Measurements from ENCODE around the gene PDCL3. TPM values are rescaled to one million over a fixed set of nuclear protein-coding genes. Genes with fewer than 3 reads are reported as not detected.

PDCL3 gene
- polyA plus RNA-seq, 1 donor (not counting 4 experiments of a cell fraction or from before 2014, with no cell fraction given), result 42.2 TPM

DNA sequence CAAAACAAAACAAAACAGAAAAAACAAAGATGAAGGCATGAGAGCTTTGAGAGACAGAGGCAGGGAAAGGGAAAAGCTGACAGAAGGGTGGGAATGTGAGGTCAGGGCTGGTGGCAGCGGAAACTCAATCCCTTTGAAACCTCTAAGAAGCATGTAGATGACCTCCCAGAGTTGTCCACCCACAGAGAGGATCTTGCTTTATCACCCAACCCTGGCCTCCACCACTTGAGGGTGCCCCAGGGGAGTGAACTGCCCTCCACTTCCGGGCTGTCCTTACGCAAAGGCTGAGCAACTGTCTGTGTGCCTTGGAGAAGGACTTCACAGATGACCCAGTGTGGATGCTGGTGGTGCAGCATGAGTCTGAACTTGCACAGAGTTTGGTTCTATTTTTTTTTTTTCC is 26.7 kb downstream of the PDCL3 start:
- H3K36me3 ChIP-seq (ENCODE audit: control insufficient read depth in 2 of 2, extremely low read depth in 1 of 2, insufficient read depth in 2 of 2, low read length in 2 of 2), result no peaks in the 10 kb centered on the region
- no peak overlapping the region for H3K27ac ChIP-seq (ENCODE audit: control insufficient read depth, insufficient read depth, low read length)
- no peaks in the 10 kb centered on the region for H3K9me1 ChIP-seq (ENCODE audit: control insufficient read depth, extremely low read depth, insufficient read depth, low read length)
- no peaks in the 10 kb centered on the region for H3K27me3 ChIP-seq (ENCODE audit: control insufficient read depth, extremely low read depth, insufficient read depth, low read length)
- no peaks in the 10 kb centered on the region for H3K9me3 ChIP-seq (ENCODE audit: control insufficient read depth, low read depth, low read length)
- no peak for FAIRE-seq
- dilution Hi-C loops (cut with MboI; ENCODE audit: extremely low pct_ligation_motif_present, low sequenced_read_pairs), result no loop called here
- TF ChIP-seq, protein P1, sequence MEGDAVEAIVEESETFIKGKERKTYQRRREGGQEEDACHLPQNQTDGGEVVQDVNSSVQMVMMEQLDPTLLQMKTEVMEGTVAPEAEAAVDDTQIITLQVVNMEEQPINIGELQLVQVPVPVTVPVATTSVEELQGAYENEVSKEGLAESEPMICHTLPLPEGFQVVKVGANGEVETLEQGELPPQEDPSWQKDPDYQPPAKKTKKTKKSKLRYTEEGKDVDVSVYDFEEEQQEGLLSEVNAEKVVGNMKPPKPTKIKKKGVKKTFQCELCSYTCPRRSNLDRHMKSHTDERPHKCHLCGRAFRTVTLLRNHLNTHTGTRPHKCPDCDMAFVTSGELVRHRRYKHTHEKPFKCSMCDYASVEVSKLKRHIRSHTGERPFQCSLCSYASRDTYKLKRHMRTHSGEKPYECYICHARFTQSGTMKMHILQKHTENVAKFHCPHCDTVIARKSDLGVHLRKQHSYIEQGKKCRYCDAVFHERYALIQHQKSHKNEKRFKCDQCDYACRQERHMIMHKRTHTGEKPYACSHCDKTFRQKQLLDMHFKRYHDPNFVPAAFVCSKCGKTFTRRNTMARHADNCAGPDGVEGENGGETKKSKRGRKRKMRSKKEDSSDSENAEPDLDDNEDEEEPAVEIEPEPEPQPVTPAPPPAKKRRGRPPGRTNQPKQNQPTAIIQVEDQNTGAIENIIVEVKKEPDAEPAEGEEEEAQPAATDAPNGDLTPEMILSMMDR (optimal IDR thresholded peaks at IDR 0.05 in 1 of 3, IDR thresholded peaks at IDR 0.05 in 1 of 3, conservative IDR thresholded peaks at IDR 0.05 in 1 of 3; ENCODE audit: extremely low read depth in 1 of 3, insufficient read depth in 2 of 3, low read length in 3 of 3), result no peak
- TF ChIP-seq EZH2 (IDR thresholded peaks at IDR 0.05; ENCODE audit: low read length), result no peak
- DNase-seq (ENCODE audit: low read depth, low spot score), result no peak
- no peaks in the 10 kb centered on the region for H3K79me2 ChIP-seq (ENCODE audit: control insufficient read depth, insufficient read depth, low read length)
- H3K4me1 ChIP-seq (ENCODE audit: control insufficient read depth, extremely low read depth, insufficient read depth, low read length), result peaks cover 3% of the 10 kb centered on the region
- no peaks in the 10 kb centered on the region for H4K20me1 ChIP-seq (ENCODE audit: control insufficient read depth, extremely low read depth, insufficient read depth, low read length)
- no peak overlapping the region for H2AFZ ChIP-seq (ENCODE audit: control insufficient read depth, low read length)
- no peak overlapping the region for H3K4me3 ChIP-seq (ENCODE audit: control insufficient read depth in 2 of 3, extremely low read depth in 1 of 3, insufficient read depth in 2 of 3, low read depth in 1 of 3, low read length in 3 of 3)
- no peak overlapping the region for H3K4me2 ChIP-seq (ENCODE audit: control insufficient read depth, extremely low read depth, insufficient read depth, low read depth, low read length)
- H3K9ac ChIP-seq (ENCODE audit: control insufficient read depth, extremely low read depth, insufficient read depth, low read length), result no peak overlapping the region

DNA sequence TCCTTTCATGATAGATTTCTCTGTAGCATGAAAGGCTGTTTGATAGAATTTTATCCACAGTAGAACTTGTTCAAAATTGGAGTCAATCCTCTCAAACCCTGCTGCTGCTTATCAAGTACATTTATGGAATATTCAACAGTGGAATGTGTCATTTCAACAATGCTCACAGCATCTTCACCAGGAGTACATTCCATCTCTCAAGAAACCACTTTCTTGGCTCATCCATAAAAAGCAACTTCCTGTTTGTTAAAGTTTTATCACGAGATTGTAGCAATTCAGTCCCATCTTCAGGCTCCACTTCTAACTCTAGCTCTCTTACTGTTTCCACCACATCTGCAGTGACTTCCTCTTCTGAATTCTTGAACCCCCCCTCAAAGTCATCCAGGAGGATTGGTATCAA is 29.4 kb downstream of the PDCL3 start:
- H3K79me2 ChIP-seq (ENCODE audit: control insufficient read depth, insufficient read depth, low read length), result no peaks in the 10 kb centered on the region
- no peak overlapping the region for H3K27ac ChIP-seq (ENCODE audit: control insufficient read depth, insufficient read depth, low read length)
- TF ChIP-seq, protein P1 (optimal IDR thresholded peaks at IDR 0.05 in 1 of 3, IDR thresholded peaks at IDR 0.05 in 1 of 3, conservative IDR thresholded peaks at IDR 0.05 in 1 of 3; ENCODE audit: extremely low read depth in 1 of 3, insufficient read depth in 2 of 3, low read length in 3 of 3), result no peak
- TF ChIP-seq EZH2 (IDR thresholded peaks at IDR 0.05; ENCODE audit: low read length), result no peak
- no peak overlapping the region for H3K9ac ChIP-seq (ENCODE audit: control insufficient read depth, extremely low read depth, insufficient read depth, low read length)
- dilution Hi-C loops (cut with MboI; ENCODE audit: extremely low pct_ligation_motif_present, low sequenced_read_pairs), result no loop called here
- H3K4me2 ChIP-seq (ENCODE audit: control insufficient read depth, extremely low read depth, insufficient read depth, low read depth, low read length), result no peak overlapping the region
- H3K36me3 ChIP-seq (ENCODE audit: control insufficient read depth in 2 of 2, extremely low read depth in 1 of 2, insufficient read depth in 2 of 2, low read length in 2 of 2), result no peaks in the 10 kb centered on the region
- no peak for DNase-seq (ENCODE audit: low read depth, low spot score)
- no peak overlapping the region for H2AFZ ChIP-seq (ENCODE audit: control insufficient read depth, low read length)
- no peaks in the 10 kb centered on the region for H3K27me3 ChIP-seq (ENCODE audit: control insufficient read depth, extremely low read depth, insufficient read depth, low read length)
- no peak for FAIRE-seq
- H3K4me3 ChIP-seq (ENCODE audit: control insufficient read depth in 2 of 3, extremely low read depth in 1 of 3, insufficient read depth in 2 of 3, low read depth in 1 of 3, low read length in 3 of 3), result no peak overlapping the region
- no peaks in the 10 kb centered on the region for H3K9me1 ChIP-seq (ENCODE audit: control insufficient read depth, extremely low read depth, insufficient read depth, low read length)
- peaks cover 3% of the 10 kb centered on the region for H3K4me1 ChIP-seq (ENCODE audit: control insufficient read depth, extremely low read depth, insufficient read depth, low read length)
- H3K9me3 ChIP-seq (ENCODE audit: control insufficient read depth, low read depth, low read length), result no peaks in the 10 kb centered on the region
- H4K20me1 ChIP-seq (ENCODE audit: control insufficient read depth, extremely low read depth, insufficient read depth, low read length), result no peaks in the 10 kb centered on the region

Data from keratinocyte (primary cell).